BLaER1 treated with 17β-estradiol and CSF1 and Interleukin-3, amounts not matched to agents 10 nM and 100 nM (cell line): Measurements from ENCODE around the gene ALLC.

Experiments used
- H3K27ac ChIP-seq, 11 experiments: shearing (Covaris generic); formaldehyde crosslinking; 2 replicates each; pipeline ENCODE4 v1.8.1; 2022
- H3K27me3 ChIP-seq, 11 experiments: shearing (Covaris generic); formaldehyde crosslinking; 2 replicates each; pipeline ENCODE4 v1.8.1; 2022
- H3K36me3 ChIP-seq, 11 experiments: shearing (Covaris generic); formaldehyde crosslinking; 2 replicates each; pipeline ENCODE4 v1.8.1; 2022
- H3K4me1 ChIP-seq, 10 experiments: shearing (Covaris generic); formaldehyde crosslinking; 2 replicates each; pipeline ENCODE4 v1.8.1; 2022
- H3K4me2 ChIP-seq, 11 experiments: shearing (Covaris generic); formaldehyde crosslinking; 2 replicates each; pipeline ENCODE4 v1.8.1; 2022
- H3K4me3 ChIP-seq, 10 experiments: shearing (Covaris generic); formaldehyde crosslinking; 2 replicates each; pipeline ENCODE4 v1.8.1; 2022
- H3K9ac ChIP-seq, 11 experiments: shearing (Covaris generic); formaldehyde crosslinking; 2 replicates each; pipeline ENCODE4 v1.8.1; 2022
- H3K9me3 ChIP-seq, 11 experiments: shearing (Covaris generic); formaldehyde crosslinking; replicated peaks in 1 of 11; 2 replicates each; pipeline ENCODE4 v1.8.1; 2022
- H4K20me1 ChIP-seq, 11 experiments: shearing (Covaris generic); formaldehyde crosslinking; 2 replicates each; pipeline ENCODE4 v1.8.1; 2022
- Cebpa-rat ChIP-seq, 11 experiments: shearing (Covaris generic); IDR thresholded peaks; 2 replicates each; pipeline ENCODE4 v1.8.1; 2022

The ALLC gene

GRCh38 chr2:3703236-3703756 lies 45.3 kb downstream of the ALLC start, which contains the start of gene DCDC2C:
Gene DCDC2C (plus strand): TSS chr2:3703575. CDS start chr2:3703752, 177 bp downstream.
- H3K9ac ChIP-seq: no peak within 1 kb of the TSS
- H3K9me3 ChIP-seq: peaks cover 13 to 31% (median 21%) of the 10 kb centered on the region in 11 experiments
- no peaks in the 10 kb centered on the region for H3K27me3 ChIP-seq
- no peaks in the 10 kb centered on the region for H3K36me3 ChIP-seq
- H3K27ac ChIP-seq: no peak within 1 kb of the TSS
- no peaks in the 10 kb centered on the region for H4K20me1 ChIP-seq
- H3K4me1 ChIP-seq: no peaks in the 10 kb centered on the region; a peak in 1 of 20 replicates
- H3K4me3 ChIP-seq: no peak within 1 kb of the TSS
- H3K4me2 ChIP-seq: no peak within 1 kb of the TSS
- no peak for TF ChIP-seq Cebpa-rat (IDR thresholded peaks at IDR 0.05)

GRCh38 chr2:3703757-3704355 lies 45.9 kb downstream of the ALLC start:
- no peaks in the 10 kb centered on the region; a peak in 1 of 20 replicates for H3K4me1 ChIP-seq
- H3K27ac ChIP-seq: no peak overlapping the region
- H3K9me3 ChIP-seq: peaks cover 13 to 31% (median 21%) of the 10 kb centered on the region in 11 experiments
- no peak overlapping the region for H3K9ac ChIP-seq
- H3K4me2 ChIP-seq: no peak overlapping the region
- H3K27me3 ChIP-seq: no peaks in the 10 kb centered on the region
- H3K4me3 ChIP-seq: no peak overlapping the region
- H4K20me1 ChIP-seq: no peaks in the 10 kb centered on the region
- no peak for TF ChIP-seq Cebpa-rat (IDR thresholded peaks at IDR 0.05)
- no peaks in the 10 kb centered on the region for H3K36me3 ChIP-seq

- Histone ChIP-seq H3K4me2 (no peak overlapping the region), H3K27ac (no peak overlapping the region), H3K36me3 (no peaks in the 10 kb centered on the region), H3K4me1 (no peaks in the 10 kb centered on the region; a peak in 1 of 20 replicates), H4K20me1 (no peaks in the 10 kb centered on the region), H3K9ac (no peak overlapping the region), H3K27me3 (no peaks in the 10 kb centered on the region), H3K4me3 (no peak overlapping the region), H3K9me3 (peaks cover 13 to 24% (median 21%) of the 10 kb centered on the region in 11 experiments)
- TF ChIP-seq Cebpa-rat (IDR thresholded peaks at IDR 0.05): no peak
Measured at GRCh38 chr2:3704692-3705091, 46.7 kb downstream of the ALLC start.

GRCh38 chr2:3705782-3706181 lies 47.8 kb downstream of the ALLC start:
- Histone ChIP-seq H3K27me3 (no peaks in the 10 kb centered on the region), H4K20me1 (no peaks in the 10 kb centered on the region), H3K4me1 (no peaks in the 10 kb centered on the region; a peak in 1 of 20 replicates), H3K9ac (no peak overlapping the region), H3K4me2 (no peak overlapping the region), H3K9me3 (peaks cover 13 to 27% (median 24%) of the 10 kb centered on the region in 11 experiments), H3K27ac (no peak overlapping the region), H3K36me3 (no peaks in the 10 kb centered on the region), H3K4me3 (no peak overlapping the region)
- TF ChIP-seq Cebpa-rat (IDR thresholded peaks at IDR 0.05): no peak

GRCh38 chr2:3706892-3707291 lies 48.9 kb downstream of the ALLC start:
- TF ChIP-seq Cebpa-rat (IDR thresholded peaks at IDR 0.05): no peak
- Histone ChIP-seq H3K27me3 (no peaks in the 10 kb centered on the region), H3K4me2 (no peak overlapping the region), H3K9ac (no peak overlapping the region), H3K9me3 (peaks cover 19 to 34% (median 29%) of the 10 kb centered on the region in 11 experiments), H4K20me1 (no peaks in the 10 kb centered on the region), H3K36me3 (no peaks in the 10 kb centered on the region), H3K4me1 (no peaks in the 10 kb centered on the region; a peak in 1 of 20 replicates), H3K4me3 (no peak overlapping the region), H3K27ac (no peak overlapping the region)

GRCh38 chr2:3708576-3708975 lies 50.6 kb downstream of the ALLC start:
- peaks cover 4 to 18% (median 15%) of the 10 kb centered on the region in 11 experiments; a peak in 20 of 22 replicates for H3K9me3 ChIP-seq
- no peak for TF ChIP-seq Cebpa-rat (IDR thresholded peaks at IDR 0.05)
- H3K4me1 ChIP-seq: no peaks in the 10 kb centered on the region; a peak in 1 of 20 replicates
- no peak overlapping the region for H3K27ac ChIP-seq
- no peaks in the 10 kb centered on the region for H4K20me1 ChIP-seq
- no peak overlapping the region for H3K4me3 ChIP-seq
- no peaks in the 10 kb centered on the region for H3K27me3 ChIP-seq
- no peak overlapping the region for H3K9ac ChIP-seq
- H3K36me3 ChIP-seq: no peaks in the 10 kb centered on the region
- no peak overlapping the region for H3K4me2 ChIP-seq

GRCh38 chr2:3709225-3709624 lies 51.2 kb downstream of the ALLC start:
- no peak for TF ChIP-seq Cebpa-rat (IDR thresholded peaks at IDR 0.05)
- Histone ChIP-seq H3K27ac (no peak overlapping the region), H3K9ac (no peak overlapping the region), H3K9me3 (peaks cover 0 to 14% (median 10%) of the 10 kb centered on the region in 11 experiments; a peak in 11 of 22 replicates), H3K4me1 (no peaks in the 10 kb centered on the region; a peak in 1 of 20 replicates), H3K4me2 (no peak overlapping the region), H3K4me3 (no peak overlapping the region), H4K20me1 (no peaks in the 10 kb centered on the region), H3K36me3 (no peaks in the 10 kb centered on the region), H3K27me3 (no peaks in the 10 kb centered on the region)

- no peaks in the 10 kb centered on the region for H3K36me3 ChIP-seq
- H3K4me1 ChIP-seq: no peaks in the 10 kb centered on the region
- H4K20me1 ChIP-seq: no peaks in the 10 kb centered on the region
- no peak overlapping the region for H3K4me2 ChIP-seq
- no peak overlapping the region for H3K9ac ChIP-seq
- H3K9me3 ChIP-seq: peaks cover 0 to 14% (median 10%) of the 10 kb centered on the region in 11 experiments; a peak in 11 of 22 replicates
- H3K27ac ChIP-seq: no peak overlapping the region
- TF ChIP-seq Cebpa-rat (IDR thresholded peaks at IDR 0.05): 0 out of 22 replicates have a peak, but pooled peaks of 1 of the 11 experiments have one; percentile 22
- no peak overlapping the region for H3K4me3 ChIP-seq
- H3K27me3 ChIP-seq: no peaks in the 10 kb centered on the region
Measured at GRCh38 chr2:3712424-3712823, 54.4 kb downstream of the ALLC start.

- H3K27me3 ChIP-seq: no peaks in the 10 kb centered on the region
- no peaks in the 10 kb centered on the region for H3K36me3 ChIP-seq
- no peak for TF ChIP-seq Cebpa-rat (IDR thresholded peaks at IDR 0.05)
- no peaks in the 10 kb centered on the region for H3K4me1 ChIP-seq
- H3K4me2 ChIP-seq: no peak overlapping the region
- H3K9me3 ChIP-seq: peaks cover 0 to 14% (median 10%) of the 10 kb centered on the region in 11 experiments; a peak in 11 of 22 replicates
- H3K4me3 ChIP-seq: no peak overlapping the region
- no peak overlapping the region for H3K27ac ChIP-seq
- no peaks in the 10 kb centered on the region for H4K20me1 ChIP-seq
- H3K9ac ChIP-seq: no peak overlapping the region
Measured at GRCh38 chr2:3712831-3713503, 55.0 kb downstream of the ALLC start.
